GM18502 (cell line): Measurements from ENCODE around the gene NOXO1.
"Not testable (repeated sequence)": the region's sequence is repeated elsewhere in the genome, so short reads cannot be mapped to it uniquely, and the experiment has no call there.

ENCODE experiments used
- ATAC-seq: cut with Tn5 transposase; IDR thresholded peaks from one replicate; pipeline ENCODE4 v1.9.1; 2021; ENCODE audit warnings: mild to moderate bottlenecking; ENCODE audit not compliant: unreplicated experiment, poor library complexity

Gene NOXO1

GRCh38 chr16:1944612-1945199, 36.6 kb downstream of the NOXO1 start:
- ATAC-seq = no peak

DNA sequence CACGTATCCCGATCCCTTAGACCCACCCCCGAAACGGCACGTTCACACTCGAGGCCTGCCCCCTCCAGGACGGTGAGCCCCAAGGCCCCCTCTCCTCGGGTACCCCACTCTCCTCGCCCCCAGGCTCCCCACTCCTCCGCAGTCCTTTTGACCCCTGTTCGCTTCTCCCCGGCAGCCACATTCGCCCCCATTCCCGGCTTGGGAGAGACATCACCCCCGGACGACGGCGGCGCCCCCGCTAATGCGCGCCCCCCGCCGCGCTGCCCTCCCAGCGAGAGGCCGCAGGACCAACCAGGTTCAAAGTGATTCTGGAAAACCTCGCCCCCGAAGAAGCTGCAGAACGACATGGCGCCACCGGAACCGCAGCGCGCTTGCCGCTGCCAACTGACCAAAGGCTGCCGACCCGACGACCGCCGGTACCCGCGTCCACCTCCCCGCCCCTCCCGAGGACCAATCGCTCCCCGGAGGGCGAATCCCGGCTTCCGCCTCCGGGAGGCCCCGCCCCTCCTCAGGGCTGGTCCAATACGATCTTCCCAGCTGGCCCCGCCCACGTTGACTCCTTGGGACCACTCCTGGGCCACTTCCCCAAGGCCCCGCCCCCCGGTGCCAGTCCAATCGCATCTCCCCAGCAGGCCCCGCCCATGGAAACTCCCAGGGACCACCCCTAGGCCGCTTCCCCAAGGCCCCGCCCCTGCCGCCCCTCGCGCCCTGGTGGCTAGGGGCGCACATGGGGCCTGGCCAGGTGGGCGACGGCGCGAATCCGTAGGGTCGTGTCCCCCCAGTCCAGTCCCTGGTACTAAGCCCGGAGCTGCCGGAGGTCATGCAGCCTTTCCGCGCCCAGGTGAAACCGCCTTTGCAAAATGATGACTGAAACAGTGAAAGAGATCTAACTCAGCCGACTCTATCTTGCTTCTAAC, 38.2 kb downstream of the NOXO1 start, which contains the start of gene MSRB1:
Gene MSRB1, minus strand, starts transcription at position 390 of the 917 bp plus-strand sequence. Its CDS starts 43 bp downstream, at position 347.
- peak; percentile 91 for ATAC-seq

- no peak for ATAC-seq
These were observed 39.0 kb downstream of the NOXO1 start for GRCh38 chr16:1942047-1942809.

- ATAC-seq = no peak
These were observed 39.9 kb downstream of the NOXO1 start for GRCh38 chr16:1941162-1942046.

DNA sequence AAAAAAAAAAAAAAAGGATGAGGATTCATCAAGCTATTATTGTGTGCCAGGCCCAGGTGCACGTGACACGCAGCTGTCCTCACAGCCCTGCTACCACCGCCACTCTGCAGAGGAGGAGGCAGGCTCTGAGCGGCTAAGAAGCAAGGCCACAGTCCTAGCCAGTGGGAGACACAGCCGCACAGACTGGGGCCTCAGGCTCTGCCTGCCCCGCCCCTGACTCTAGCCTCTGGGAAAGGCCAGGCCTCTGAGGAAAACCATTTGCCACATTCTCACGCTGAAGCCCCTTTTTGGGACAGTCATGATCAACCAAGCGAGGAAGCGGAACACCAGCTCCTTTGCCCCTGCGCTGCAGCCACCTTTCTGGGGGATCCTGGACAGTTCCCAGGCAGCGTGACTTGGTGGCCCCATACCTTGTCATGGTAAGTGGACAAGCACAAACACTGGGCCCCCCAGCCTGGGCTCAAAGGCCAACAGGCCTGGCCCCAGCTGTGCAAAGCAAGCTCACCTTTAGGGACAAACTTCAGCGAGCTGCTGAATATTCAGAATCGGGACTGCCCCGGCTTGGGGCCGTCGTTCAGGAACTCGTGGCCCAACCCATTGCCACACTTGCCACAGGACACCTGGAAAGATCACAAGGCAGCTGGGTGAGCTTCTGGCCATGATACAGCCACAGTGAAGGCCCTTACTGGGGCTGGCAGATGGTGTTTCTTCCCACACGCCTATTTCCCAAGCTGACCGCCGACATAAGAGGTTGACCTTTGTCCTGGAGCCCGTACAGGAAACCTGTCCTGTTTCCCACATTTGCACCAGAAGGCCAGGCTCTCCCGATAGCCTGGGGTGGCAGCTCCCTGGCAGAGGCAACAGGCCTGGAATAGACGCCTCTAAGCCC, 40.8 kb downstream of the NOXO1 start:
- no peak for ATAC-seq

DNA sequence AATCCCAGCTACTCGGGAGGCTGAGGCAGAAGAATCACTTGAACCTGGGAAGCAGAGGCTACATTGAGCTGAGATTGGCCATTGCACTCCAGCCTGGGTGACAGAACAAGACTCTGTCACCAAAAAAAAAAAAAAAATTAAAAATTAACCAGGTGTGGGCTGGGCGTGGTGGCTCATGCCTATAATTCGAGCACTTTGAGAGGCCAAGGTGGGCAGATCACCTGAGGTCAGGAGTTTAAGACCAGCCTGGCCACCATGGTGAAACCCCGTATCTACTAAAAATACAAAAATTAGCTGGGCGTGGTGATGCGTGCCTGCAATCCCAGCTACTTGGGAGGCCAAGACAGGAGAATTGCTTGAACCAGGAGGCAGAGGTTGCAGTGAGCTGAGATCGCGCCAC, 41.4 kb downstream of the NOXO1 start:
- not testable (repeated sequence) for ATAC-seq

- ATAC-seq = no peak
These were observed 42.4 kb downstream of the NOXO1 start for GRCh38 chr16:1938910-1939309.

GRCh38 chr16:1938316-1938715, 43.0 kb downstream of the NOXO1 start:
- ATAC-seq = no peak

DNA sequence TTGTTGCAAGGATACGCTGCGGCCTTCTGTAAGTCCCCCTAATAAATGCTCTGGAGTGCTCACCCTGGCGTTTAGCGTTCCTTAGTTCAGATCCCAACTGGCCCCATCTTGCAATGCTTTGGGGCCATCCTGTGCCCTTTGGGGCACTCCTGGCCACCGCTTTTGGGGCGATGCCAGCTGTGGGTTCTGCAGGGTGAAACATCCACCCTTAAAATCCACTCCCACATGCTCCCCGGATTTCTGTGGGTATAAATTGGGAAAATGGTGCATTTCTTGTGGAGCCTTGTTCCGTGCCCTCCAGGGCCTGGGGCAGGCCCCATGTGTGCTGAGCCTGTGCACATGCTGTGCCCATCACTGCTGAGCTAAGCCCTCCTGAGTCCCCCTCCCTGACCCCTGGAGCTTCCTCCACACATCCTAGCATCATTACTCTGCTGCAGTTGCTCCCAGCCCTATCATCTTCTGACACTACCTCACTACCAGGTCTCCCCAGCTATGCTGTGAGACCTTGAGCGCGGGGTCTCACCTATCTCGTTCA, 44.3 kb downstream of the NOXO1 start:
- no peak for ATAC-seq

DNA sequence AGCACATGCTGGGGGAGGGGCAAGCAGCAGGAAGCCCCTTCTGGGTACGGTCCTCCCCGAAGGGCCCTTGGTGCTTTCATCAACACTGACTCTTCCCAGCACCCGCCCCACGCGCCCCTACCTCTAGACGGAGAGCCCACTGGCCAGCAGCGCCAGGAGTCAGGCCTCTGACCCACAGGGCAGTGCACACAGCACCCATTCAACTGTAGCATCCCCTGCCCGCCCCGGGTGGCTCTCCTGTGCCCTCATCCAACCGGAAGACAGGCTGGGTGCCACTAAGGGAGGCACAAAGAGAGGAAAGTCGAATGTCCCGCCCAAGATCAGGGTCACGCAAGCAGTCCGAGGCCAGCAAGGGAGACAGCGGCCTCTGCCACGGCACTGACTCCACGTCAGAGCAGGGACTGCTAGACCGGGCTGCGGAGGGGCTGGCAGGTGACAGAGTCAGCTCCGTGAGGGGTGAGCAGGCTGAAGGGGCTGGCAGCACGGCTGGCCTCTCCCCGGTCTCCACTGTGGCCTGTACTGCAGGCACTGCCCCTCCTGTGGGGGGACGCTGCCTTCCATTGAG, 48.1 kb downstream of the NOXO1 start:
- ATAC-seq = no peak

DNA sequence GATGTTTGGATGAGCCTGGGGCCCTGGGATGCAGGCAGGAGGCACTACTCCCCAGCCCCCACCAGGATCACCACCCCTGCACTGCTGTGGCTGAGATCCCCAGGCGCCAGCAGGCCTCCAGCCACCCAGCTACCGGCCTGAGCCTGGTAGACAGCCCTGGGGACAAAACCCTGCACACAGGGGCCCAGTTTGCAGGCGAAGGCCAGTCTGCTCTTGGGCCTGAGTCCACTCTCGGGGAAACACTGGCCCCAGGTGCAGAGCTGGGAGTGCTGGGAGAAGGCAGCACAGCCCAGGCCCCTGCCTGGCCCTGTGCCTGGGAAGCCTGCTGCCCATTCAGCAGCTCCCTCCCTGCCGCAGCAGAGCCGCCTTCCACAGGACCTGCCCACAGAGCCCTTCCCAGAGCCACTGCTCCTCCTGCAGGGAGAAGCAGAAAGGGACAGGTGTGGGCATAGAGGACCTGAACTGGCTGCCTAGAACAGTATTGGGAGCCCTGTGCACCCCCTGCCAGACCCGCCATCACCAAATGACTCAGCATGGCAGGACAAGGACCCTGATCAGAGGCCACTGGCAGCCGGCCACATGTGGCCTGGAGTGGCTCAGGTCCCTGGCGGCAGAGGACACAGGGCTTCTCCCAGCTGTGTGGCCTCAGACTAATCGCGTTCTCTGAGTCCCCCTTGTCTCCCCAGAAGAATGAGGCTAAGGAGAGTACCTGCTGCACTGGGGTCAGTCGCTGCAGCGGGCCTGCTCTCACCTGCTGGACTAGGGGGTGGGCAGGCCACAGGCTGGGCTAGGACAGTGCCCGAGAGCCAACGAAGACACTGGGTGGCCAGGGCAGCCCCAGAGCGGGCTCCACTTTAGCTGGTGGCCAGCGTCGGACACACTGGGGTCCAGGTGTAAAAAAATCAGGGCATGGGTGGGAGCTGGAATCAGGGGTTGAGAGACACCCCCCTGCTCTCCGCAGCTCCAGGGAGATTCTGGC, 48.9 kb downstream of the NOXO1 start:
- no peak for ATAC-seq

GRCh38 chr16:1930338-1930720, 50.9 kb downstream of the NOXO1 start:
- ATAC-seq = no peak

DNA sequence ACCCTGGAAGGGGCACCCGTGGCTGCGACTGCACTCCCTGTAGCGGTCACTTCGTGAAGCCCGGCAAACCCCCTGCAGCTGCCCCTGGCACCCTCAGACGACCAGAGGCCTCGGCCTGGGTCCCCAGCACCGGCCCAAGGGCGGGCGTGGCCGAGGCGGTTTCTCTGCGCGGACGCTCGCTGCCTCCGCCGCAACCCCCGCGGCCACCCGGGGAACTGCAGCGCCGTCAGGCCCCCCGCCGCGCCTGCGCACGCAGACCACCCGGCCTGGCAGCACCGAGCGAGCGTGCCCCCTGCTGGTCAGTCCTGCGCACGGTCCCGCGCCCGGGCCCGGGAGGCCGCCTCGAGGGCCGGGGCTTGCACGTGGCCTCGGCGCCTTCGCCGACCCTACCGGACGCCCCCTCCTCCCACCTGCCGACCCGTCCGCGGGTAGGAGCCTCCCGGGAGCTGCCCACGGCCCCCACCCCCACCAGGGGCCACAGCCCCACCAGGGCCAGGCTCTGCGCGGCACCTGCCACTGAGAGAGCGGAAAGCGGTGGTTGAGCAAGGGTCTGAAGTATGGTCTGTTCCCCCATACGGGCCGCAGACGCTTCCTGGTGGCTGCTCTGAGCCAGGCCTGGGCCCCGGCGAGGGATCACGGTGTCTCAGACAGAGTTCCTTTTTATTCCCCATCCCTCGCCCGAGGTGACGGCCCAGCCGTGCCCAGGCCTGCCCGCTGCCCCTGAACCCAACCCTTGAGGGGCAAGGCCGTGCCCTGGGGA, 51.5 kb downstream of the NOXO1 start:
- peak; percentile 86 for ATAC-seq

DNA sequence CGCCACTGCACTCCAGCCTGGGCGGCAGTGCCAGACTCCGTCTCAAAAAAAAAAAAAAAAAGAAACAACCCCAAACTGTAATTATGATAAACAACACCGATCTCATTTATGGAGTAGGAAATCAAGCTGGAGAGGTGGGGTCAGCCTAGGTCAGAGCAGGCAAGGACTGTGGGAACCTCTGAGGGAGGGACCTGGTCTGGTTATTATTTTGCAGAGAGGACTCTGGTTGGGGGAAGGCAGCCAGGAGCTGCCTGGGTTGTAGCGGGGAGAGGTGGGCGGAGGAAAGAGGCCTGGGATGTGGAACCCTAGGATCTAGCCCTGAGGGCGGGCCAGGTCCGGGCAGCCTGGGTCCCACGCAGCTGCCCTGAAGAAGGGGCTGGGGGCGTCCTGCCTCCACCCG, 52.2 kb downstream of the NOXO1 start:
- ATAC-seq = no peak
